ENCODE results near the gene GID8. TPM values are rescaled to one million over a fixed set of nuclear protein-coding genes. Genes with fewer than 3 reads are reported as not detected.

GID8 gene
- total and polyA plus RNA-seq, 2 of the 4 experiments (the other 2 are of a cell fraction), result 21.5 to 33.9 TPM

- no peak overlapping the region for H2AK5ac ChIP-seq (ENCODE audit: low read depth, low read length)
- no peak overlapping the region for H2AFZ ChIP-seq (replicated peaks; ENCODE audit: low read length, poor library complexity)
- no peak overlapping the region for H4K5ac ChIP-seq (ENCODE audit: low read depth, low read length)
- no peak overlapping the region for H4K8ac ChIP-seq (ENCODE audit: low read depth in 2 of 2, low read length in 2 of 2)
- H4K91ac ChIP-seq (ENCODE audit: insufficient read depth, low read depth, low read length), result no peak overlapping the region
- peaks cover 73% of the 10 kb centered on the region for H3K36me3 ChIP-seq (ENCODE audit: control insufficient read depth, insufficient read depth, low read length)
- CTCF ChIA-PET, result interaction anchor here (1.7 kb wide), 1 partner anchor 15 kb away, joined by 6 read pairs; no protein-coding TSS in a partner anchor
- no peak overlapping the region for H3K4me2 ChIP-seq (ENCODE audit: low read depth, low read length)
- in situ Hi-C loops (cut with MboI; ENCODE audit: low sequenced_read_pairs), result no loop called here
- peaks cover 20% of the 10 kb centered on the region for H4K20me1 ChIP-seq (ENCODE audit: insufficient read depth, low read length)
- no TSS peak for BruUV-seq (replicated peaks)
- no peak for TF ChIP-seq ELK1 (IDR thresholded peaks at IDR 0.05; ENCODE audit: borderline replicate concordance, low read depth, low read length)
- no peak for TF ChIP-seq NFE2L2 (IDR thresholded peaks at IDR 0.05; ENCODE audit: low read depth, low read length)
- no peak for TF ChIP-seq POLR2A (IDR thresholded peaks at IDR 0.05; ENCODE audit: low read depth, low read length)
- no peak for TF ChIP-seq RFX5 (IDR thresholded peaks at IDR 0.05; ENCODE audit: low read depth, low read length)
- no peak for TF ChIP-seq RCOR1 (IDR thresholded peaks at IDR 0.05; ENCODE audit: insufficient replicate concordance, low read length)
- TF ChIP-seq SMC3 (IDR thresholded peaks at IDR 0.05; ENCODE audit: low read depth, low read length), result no peak
- no peak for TF ChIP-seq CHD1 (IDR thresholded peaks at IDR 0.05; ENCODE audit: low read depth, low read length)
- TF ChIP-seq MAZ (IDR thresholded peaks at IDR 0.05; ENCODE audit: borderline replicate concordance, low read depth, low read length), result no peak
- no peak for TF ChIP-seq MAFK (IDR thresholded peaks at IDR 0.05; ENCODE audit: low read depth, low read length)
- TF ChIP-seq FOS (IDR thresholded peaks at IDR 0.05; ENCODE audit: low read depth, low read length), result no peak
- TF ChIP-seq USF2 (IDR thresholded peaks at IDR 0.05; ENCODE audit: low read depth, low read length), result no peak
- TF ChIP-seq CEBPB (IDR thresholded peaks at IDR 0.05; ENCODE audit: low read depth, low read length), result no peak
- no peak for TF ChIP-seq CTCF (conservative IDR thresholded peaks at IDR 0.05; ENCODE audit: low read depth, low read length)
- H3K27me3 ChIP-seq (ENCODE audit: control insufficient read depth, insufficient read depth, low read length), result no peaks in the 10 kb centered on the region
- intact Hi-C loops (cut with micrococcal nuclease), result no loop called here
- ATAC-seq (ENCODE audit: low read depth) (no peak), DNase-seq (no peak)
- H3K56ac ChIP-seq (ENCODE audit: extremely low read depth, insufficient read depth, low read length), result no peak overlapping the region
- H2AK9ac ChIP-seq (replicated peaks; ENCODE audit: low read depth, low read length, poor library complexity), result no peak overlapping the region
- H3K14ac ChIP-seq (replicated peaks; ENCODE audit: low read depth, low read length), result no peak overlapping the region
- WGBS, 2 experiments (ENCODE audit: extremely low coverage in 2 of 2, insufficient read length in 1 of 2), result 83% methylated on average over 2 of the region's 7 CpGs; no CpG with 5 or more reads in 1 of the 2 experiments
- H3K9me3 ChIP-seq (ENCODE audit: control insufficient read depth, insufficient read depth, low read length), result no peaks in the 10 kb centered on the region
- H2BK15ac ChIP-seq (ENCODE audit: low read depth, low read length), result no peak overlapping the region
- no peak overlapping the region for H3K4me3 ChIP-seq (ENCODE audit: insufficient read depth, low read depth, low read length)
- H3K4ac ChIP-seq (ENCODE audit: low read depth, low read length), result no peak overlapping the region
- no peak overlapping the region for H3K23ac ChIP-seq (ENCODE audit: low read depth, low read length)
- no peak overlapping the region for H3K9ac ChIP-seq (ENCODE audit: low read depth, low read length)
- H2BK20ac ChIP-seq (ENCODE audit: low read depth, low read length), result no peak overlapping the region
- peaks cover 11 to 56% of the 10 kb centered on the region in 2 experiments for H3K79me1 ChIP-seq (ENCODE audit: low read depth in 1 of 2, low read length in 2 of 2)
- POLR2A ChIA-PET (ENCODE audit: unreplicated experiment), result no interaction called here
- H3K27ac ChIP-seq (ENCODE audit: insufficient read depth, low read length), result no peak overlapping the region
- peaks cover 11% of the 10 kb centered on the region for H3K9me1 ChIP-seq (ENCODE audit: insufficient read depth, low read length)
- no peak overlapping the region for H2BK120ac ChIP-seq (ENCODE audit: low read depth, low read length)
- H3K4me1 ChIP-seq (ENCODE audit: control insufficient read depth, insufficient read depth, low read length), result peaks cover 11% of the 10 kb centered on the region
- no peak overlapping the region for H3K18ac ChIP-seq (ENCODE audit: low read depth, low read length)
- H2BK5ac ChIP-seq (ENCODE audit: low read depth, low read length, poor library complexity, severe bottlenecking), result no peak overlapping the region
- dilution Hi-C loops (cut with HindIII; ENCODE audit: low sequenced_read_pairs, unreplicated experiment), result no loop called here
Measured at GRCh38 chr20:62890444-62890843, 47.5 kb upstream of the GID8 start.

Measured in IMR-90 (cell line).